RKO (cell line): ENCODE data around the gene TSPAN5.
A peak's percentile ranks its signal among the peaks of the same experiment; 100 is the strongest.
"Not testable (repeated sequence)": the region's sequence is repeated elsewhere in the genome, so short reads cannot be mapped to it uniquely, and the experiment has no call there.

ENCODE experiments used
- DNase-seq: peaks from one replicate; pipeline ENCODE4 v3.0.0-alpha.2; 2016; ENCODE audit warnings: low spot score

Gene TSPAN5

GRCh38 chr4:98496152-98496845 is 162.1 kb downstream of the TSPAN5 start:
- no peak for DNase-seq

- DNase-seq = no peak
These were observed 165.1 kb downstream of the TSPAN5 start for GRCh38 chr4:98493296-98493695.

GRCh38 chr4:98491899-98492559 is 166.4 kb downstream of the TSPAN5 start:
- DNase-seq = no peak

GRCh38 chr4:98490251-98490650 is 168.2 kb downstream of the TSPAN5 start:
- no peak for DNase-seq

GRCh38 chr4:98485816-98486345 is 172.5 kb downstream of the TSPAN5 start:
- no peak for DNase-seq

- DNase-seq = no peak
These were observed 174.4 kb downstream of the TSPAN5 start for GRCh38 chr4:98484031-98484430.

- no peak for DNase-seq
These were observed 175.3 kb downstream of the TSPAN5 start for GRCh38 chr4:98482847-98483806.

- DNase-seq = no peak
These were observed 175.9 kb downstream of the TSPAN5 start for GRCh38 chr4:98482503-98482846.

- no peak for DNase-seq
These were observed 177.2 kb downstream of the TSPAN5 start for GRCh38 chr4:98481167-98481566.

GRCh38 chr4:98480535-98480934 is 177.9 kb downstream of the TSPAN5 start:
- no peak for DNase-seq

GRCh38 chr4:98479590-98479989 is 178.8 kb downstream of the TSPAN5 start:
- DNase-seq = not testable (repeated sequence)

- no peak for DNase-seq
These were observed 181.5 kb downstream of the TSPAN5 start for GRCh38 chr4:98476891-98477290.

- DNase-seq = no peak
These were observed 184.0 kb downstream of the TSPAN5 start for GRCh38 chr4:98474408-98474844.

GRCh38 chr4:98473046-98473445 is 185.4 kb downstream of the TSPAN5 start:
- no peak for DNase-seq

GRCh38 chr4:98470831-98471230 is 187.6 kb downstream of the TSPAN5 start:
- no peak for DNase-seq

- no peak for DNase-seq
These were observed 188.0 kb downstream of the TSPAN5 start for GRCh38 chr4:98470366-98470765.

GRCh38 chr4:98469771-98470170 is 188.6 kb downstream of the TSPAN5 start:
- DNase-seq = no peak

GRCh38 chr4:98468709-98469108 is 189.7 kb downstream of the TSPAN5 start:
- DNase-seq = no peak

GRCh38 chr4:98467627-98468072 is 190.8 kb downstream of the TSPAN5 start:
- peak; percentile 85 for DNase-seq

- no peak for DNase-seq
These were observed 191.4 kb downstream of the TSPAN5 start for GRCh38 chr4:98466868-98467599.

GRCh38 chr4:98462487-98462886 is 195.9 kb downstream of the TSPAN5 start:
- no peak for DNase-seq
